Neural cell (in vitro differentiated cells): ENCODE data around the gene KLHL34. TPM values are rescaled to one million over a fixed set of nuclear protein-coding genes. Genes with fewer than 3 reads are reported as not detected.

ENCODE experiments used
- H2AFZ ChIP-seq: fragments of 200-600, 300-800 bp; sonication (generic), shearing (Covaris generic); 2 replicates; pipeline ENCODE4 v1.6.0; 2014; ENCODE audit warnings: low read depth, mild to moderate bottlenecking, antibody characterized with exemption, low read length, moderate library complexity
- H3F3A ChIP-seq: fragments of 200-600 bp; shearing (Covaris generic); 2 replicates; pipeline ENCODE4 v1.6.1; 2016; ENCODE audit warnings: mild to moderate bottlenecking, moderate library complexity, mixed read lengths, antibody characterized with exemption, low read length; ENCODE audit not compliant: insufficient read depth, poor library complexity, severe bottlenecking
- H3K27ac ChIP-seq: fragments of 200-600, 300-800 bp; sonication (generic), shearing (Covaris generic); 2 replicates; pipeline ENCODE4 v1.5.1; 2014; ENCODE audit warnings: mild to moderate bottlenecking, low read length, moderate library complexity
- H3K27me3 ChIP-seq: fragments of 300-800, 200-600 bp; sonication (generic), shearing (Covaris generic); 2 replicates; pipeline ENCODE4 v1.6.0; 2014; ENCODE audit warnings: mild to moderate bottlenecking, low read depth, low read length, moderate library complexity; ENCODE audit not compliant: insufficient read depth
- H3K36me3 ChIP-seq: fragments of 300-800, 200-600 bp; sonication (generic), shearing (Covaris generic); 2 replicates; pipeline ENCODE4 v1.5.1; 2014; ENCODE audit warnings: mild to moderate bottlenecking, antibody characterized with exemption, low read length, moderate library complexity; ENCODE audit not compliant: insufficient read depth
- H3K4me2 ChIP-seq: fragments of 300-800, 200-600 bp; sonication (generic), shearing (Covaris generic); 2 replicates; pipeline ENCODE4 v1.6.0; 2014; ENCODE audit warnings: mild to moderate bottlenecking, low read length
- H3K4me3 ChIP-seq: fragments of 300-800, 200-600 bp; sonication (generic), shearing (Covaris generic); 2 replicates; pipeline ENCODE4 v1.5.1; 2014; ENCODE audit warnings: mild to moderate bottlenecking, low read length, moderate library complexity
- H3K79me2 ChIP-seq: fragments of 200-600 bp; shearing (Covaris generic); replicated peaks from 2 replicates; pipeline ENCODE4 v1.6.0; 2014; ENCODE audit warnings: mild to moderate bottlenecking, low read length, moderate library complexity; ENCODE audit not compliant: insufficient read depth
- H3K9ac ChIP-seq: fragments of 300-800, 200-600 bp; sonication (generic), shearing (Covaris generic); 2 replicates; pipeline ENCODE4 v1.6.1; 2016; ENCODE audit warnings: mild to moderate bottlenecking, low read length, mixed read lengths
- H3K9me2 ChIP-seq: fragments of 200-600 bp; shearing (Covaris generic); 2 replicates; pipeline ENCODE4 v1.6.1; 2016; ENCODE audit warnings: mild to moderate bottlenecking, low read length, mixed read lengths; ENCODE audit not compliant: insufficient read depth
- H3K9me3 ChIP-seq: fragments of 200-600, 300-800 bp; sonication (generic), shearing (Covaris generic); 2 replicates; pipeline ENCODE4 v1.6.1; 2016; ENCODE audit warnings: mild to moderate bottlenecking, mixed run types, low read length, moderate library complexity, mixed read lengths
- H4K20me1 ChIP-seq: fragments of 200-600 bp; shearing (Covaris generic); 2 replicates; pipeline ENCODE4 v1.6.1; 2016; ENCODE audit warnings: mild to moderate bottlenecking, mixed run types; ENCODE audit not compliant: insufficient read depth
- EP300 ChIP-seq: fragments of 450-650 bp; conservative IDR thresholded peaks from 2 replicates; pipeline ENCODE4 v1.6.1; 2014; ENCODE audit warnings: antibody characterized with exemption, mild to moderate bottlenecking, moderate library complexity; ENCODE audit not compliant: poor library complexity, severe bottlenecking
- EZH2 ChIP-seq: fragments of 200-600, 300-800 bp; shearing (Covaris generic), sonication (generic); IDR thresholded peaks from 2 replicates; pipeline ENCODE4 v1.6.1; 2014; ENCODE audit warnings: antibody characterized with exemption, low read length, borderline replicate concordance, mild to moderate bottlenecking; ENCODE audit not compliant: insufficient read depth, poor library complexity, severe bottlenecking
- MXI1 ChIP-seq: fragments of 450-650 bp; conservative IDR thresholded peaks from 2 replicates; pipeline ENCODE4 v1.6.1; 2014; ENCODE audit warnings: antibody characterized with exemption, mild to moderate bottlenecking; ENCODE audit not compliant: poor library complexity, severe bottlenecking
- POLR2AphosphoS5 ChIP-seq: IDR thresholded peaks from 2 replicates; pipeline ENCODE4 v1.6.1; 2012
- RAD21 ChIP-seq: fragments of 450-650 bp; conservative IDR thresholded peaks from 2 replicates; pipeline ENCODE4 v1.6.1; 2014; ENCODE audit warnings: antibody characterized with exemption, mild to moderate bottlenecking, moderate library complexity
- SMC3 ChIP-seq: fragments of 450-650 bp; conservative IDR thresholded peaks from 2 replicates; pipeline ENCODE4 v1.6.1; 2014; ENCODE audit warnings: antibody characterized with exemption, mild to moderate bottlenecking, moderate library complexity; ENCODE audit not compliant: poor library complexity
- TAF1 ChIP-seq: IDR thresholded peaks from 2 replicates; pipeline ENCODE4 v1.6.1; 2012; ENCODE audit warnings: low read depth
- polyA plus RNA-seq: library from polyadenylated mRNA; depleted of rRNA; stranded (reverse); fragments of >200 nt; gene quantifications from 2 replicates; pipeline ENCODE4 v1.2.3, GENCODE V29; 2014
- TF ChIP-seq, protein P1 (sequence below): IDR thresholded peaks from 2 replicates; pipeline ENCODE4 v1.6.1; 2012; ENCODE audit warnings: borderline replicate concordance
- TF ChIP-seq, protein P2 (sequence below): fragments of 450-650 bp; IDR thresholded peaks from 2 replicates; pipeline ENCODE4 v1.5.1; 2014; ENCODE audit warnings: antibody characterized with exemption, mild to moderate bottlenecking, moderate library complexity; ENCODE audit not compliant: poor library complexity, severe bottlenecking

Gene KLHL34
- polyA plus RNA-seq, 1 donor from 2014 or later, result not detected

DNA sequence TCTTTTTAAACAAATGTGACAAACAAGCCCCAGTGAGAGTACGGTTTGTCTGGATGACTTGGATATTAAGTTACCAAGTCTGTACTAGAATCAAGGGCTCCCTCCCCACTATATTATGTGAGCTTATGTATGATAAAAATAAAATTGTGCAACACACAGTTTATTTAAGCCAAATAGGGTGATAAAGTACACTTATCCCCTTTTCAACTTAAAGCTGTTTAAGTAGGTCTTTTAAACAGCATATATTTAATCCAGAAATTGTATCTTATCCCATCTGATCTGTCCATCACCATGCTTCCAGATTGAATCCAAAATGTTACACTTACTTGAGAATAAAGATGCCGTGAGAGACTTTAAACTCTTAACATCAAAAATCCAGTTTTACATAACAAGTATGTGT, 2.0 kb upstream of the KLHL34 start:
- H4K20me1 ChIP-seq, result no peaks in the 10 kb centered on the region
- no peak for TF ChIP-seq RAD21
- no peak for TF ChIP-seq EP300
- TF ChIP-seq POLR2AphosphoS5, result no peak
- TF ChIP-seq, protein P1, sequence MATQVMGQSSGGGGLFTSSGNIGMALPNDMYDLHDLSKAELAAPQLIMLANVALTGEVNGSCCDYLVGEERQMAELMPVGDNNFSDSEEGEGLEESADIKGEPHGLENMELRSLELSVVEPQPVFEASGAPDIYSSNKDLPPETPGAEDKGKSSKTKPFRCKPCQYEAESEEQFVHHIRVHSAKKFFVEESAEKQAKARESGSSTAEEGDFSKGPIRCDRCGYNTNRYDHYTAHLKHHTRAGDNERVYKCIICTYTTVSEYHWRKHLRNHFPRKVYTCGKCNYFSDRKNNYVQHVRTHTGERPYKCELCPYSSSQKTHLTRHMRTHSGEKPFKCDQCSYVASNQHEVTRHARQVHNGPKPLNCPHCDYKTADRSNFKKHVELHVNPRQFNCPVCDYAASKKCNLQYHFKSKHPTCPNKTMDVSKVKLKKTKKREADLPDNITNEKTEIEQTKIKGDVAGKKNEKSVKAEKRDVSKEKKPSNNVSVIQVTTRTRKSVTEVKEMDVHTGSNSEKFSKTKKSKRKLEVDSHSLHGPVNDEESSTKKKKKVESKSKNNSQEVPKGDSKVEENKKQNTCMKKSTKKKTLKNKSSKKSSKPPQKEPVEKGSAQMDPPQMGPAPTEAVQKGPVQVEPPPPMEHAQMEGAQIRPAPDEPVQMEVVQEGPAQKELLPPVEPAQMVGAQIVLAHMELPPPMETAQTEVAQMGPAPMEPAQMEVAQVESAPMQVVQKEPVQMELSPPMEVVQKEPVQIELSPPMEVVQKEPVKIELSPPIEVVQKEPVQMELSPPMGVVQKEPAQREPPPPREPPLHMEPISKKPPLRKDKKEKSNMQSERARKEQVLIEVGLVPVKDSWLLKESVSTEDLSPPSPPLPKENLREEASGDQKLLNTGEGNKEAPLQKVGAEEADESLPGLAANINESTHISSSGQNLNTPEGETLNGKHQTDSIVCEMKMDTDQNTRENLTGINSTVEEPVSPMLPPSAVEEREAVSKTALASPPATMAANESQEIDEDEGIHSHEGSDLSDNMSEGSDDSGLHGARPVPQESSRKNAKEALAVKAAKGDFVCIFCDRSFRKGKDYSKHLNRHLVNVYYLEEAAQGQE, result no peak
- TF ChIP-seq TAF1, result no peak
- TF ChIP-seq SMC3, result no peak
- no peak for TF ChIP-seq EZH2
- TF ChIP-seq, protein P2, sequence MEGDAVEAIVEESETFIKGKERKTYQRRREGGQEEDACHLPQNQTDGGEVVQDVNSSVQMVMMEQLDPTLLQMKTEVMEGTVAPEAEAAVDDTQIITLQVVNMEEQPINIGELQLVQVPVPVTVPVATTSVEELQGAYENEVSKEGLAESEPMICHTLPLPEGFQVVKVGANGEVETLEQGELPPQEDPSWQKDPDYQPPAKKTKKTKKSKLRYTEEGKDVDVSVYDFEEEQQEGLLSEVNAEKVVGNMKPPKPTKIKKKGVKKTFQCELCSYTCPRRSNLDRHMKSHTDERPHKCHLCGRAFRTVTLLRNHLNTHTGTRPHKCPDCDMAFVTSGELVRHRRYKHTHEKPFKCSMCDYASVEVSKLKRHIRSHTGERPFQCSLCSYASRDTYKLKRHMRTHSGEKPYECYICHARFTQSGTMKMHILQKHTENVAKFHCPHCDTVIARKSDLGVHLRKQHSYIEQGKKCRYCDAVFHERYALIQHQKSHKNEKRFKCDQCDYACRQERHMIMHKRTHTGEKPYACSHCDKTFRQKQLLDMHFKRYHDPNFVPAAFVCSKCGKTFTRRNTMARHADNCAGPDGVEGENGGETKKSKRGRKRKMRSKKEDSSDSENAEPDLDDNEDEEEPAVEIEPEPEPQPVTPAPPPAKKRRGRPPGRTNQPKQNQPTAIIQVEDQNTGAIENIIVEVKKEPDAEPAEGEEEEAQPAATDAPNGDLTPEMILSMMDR, result no peak
- no peak for TF ChIP-seq MXI1
- H3F3A ChIP-seq, result no peaks in the 10 kb centered on the region
- H3K4me3 ChIP-seq, result no peak overlapping the region
- H3K36me3 ChIP-seq, result no peaks in the 10 kb centered on the region
- no peaks in the 10 kb centered on the region for H3K9me3 ChIP-seq
- H3K27me3 ChIP-seq, result no peaks in the 10 kb centered on the region
- H3K27ac ChIP-seq, result no peak overlapping the region
- no peaks in the 10 kb centered on the region for H3K9me2 ChIP-seq
- H3K4me2 ChIP-seq, result no peak overlapping the region
- no peak overlapping the region for H2AFZ ChIP-seq
- no peak overlapping the region for H3K9ac ChIP-seq
- H3K79me2 ChIP-seq, result no peaks in the 10 kb centered on the region

- Histone ChIP-seq H3K9me3 (no peaks in the 10 kb centered on the region), H3K36me3 (no peaks in the 10 kb centered on the region), H3K27ac (no peak overlapping the region), H3K4me2 (no peak overlapping the region), H3K27me3 (no peaks in the 10 kb centered on the region), H3K9ac (no peak overlapping the region), H2AFZ (no peak overlapping the region), H3K9me2 (no peaks in the 10 kb centered on the region), H3K4me3 (no peak overlapping the region), H3K79me2 (no peaks in the 10 kb centered on the region), H4K20me1 (no peaks in the 10 kb centered on the region), H3F3A (no peaks in the 10 kb centered on the region)
- TF ChIP-seq EZH2 (no peak), EP300 (no peak), RAD21 (no peak), TAF1 (no peak), POLR2AphosphoS5 (no peak), MXI1 (no peak)
- TF ChIP-seq, protein P1, result no peak
Measured at GRCh38 chrX:21659320-21659719, 1.2 kb upstream of the KLHL34 start.
